ENCODE results near the gene RBBP8.

Gene RBBP8

GRCh38 chr18:22999212-22999611 is 66.1 kb downstream of the RBBP8 start:
- DNase-seq (ENCODE audit: low spot score), result no peak

GRCh38 chr18:22999647-23000046 is 66.5 kb downstream of the RBBP8 start:
- no peak for DNase-seq (ENCODE audit: low spot score)

- DNase-seq (ENCODE audit: low spot score), result no peak
Observed at GRCh38 chr18:23003289-23003688, 70.2 kb downstream of the RBBP8 start.

GRCh38 chr18:23012249-23012648 is 79.1 kb downstream of the RBBP8 start:
- DNase-seq (ENCODE audit: low spot score), result no peak

- DNase-seq (ENCODE audit: low spot score), result no peak
Observed at GRCh38 chr18:23020555-23021294, 87.6 kb downstream of the RBBP8 start.

GRCh38 chr18:23021623-23022022 is 88.5 kb downstream of the RBBP8 start:
- no peak for DNase-seq (ENCODE audit: low spot score)

- peak; percentile 59 for DNase-seq (ENCODE audit: low spot score)
Observed at GRCh38 chr18:23032030-23032582, 99.0 kb downstream of the RBBP8 start.

- DNase-seq (ENCODE audit: low spot score), result no peak
Observed at GRCh38 chr18:23033056-23033455, 99.9 kb downstream of the RBBP8 start.

GRCh38 chr18:23036660-23037201 is 103.6 kb downstream of the RBBP8 start:
- no peak for DNase-seq (ENCODE audit: low spot score)

- DNase-seq (ENCODE audit: low spot score), result no peak
Observed at GRCh38 chr18:23037646-23038045, 104.5 kb downstream of the RBBP8 start.

- DNase-seq (ENCODE audit: low spot score), result peak; percentile 50
Observed at GRCh38 chr18:23038712-23039111, 105.6 kb downstream of the RBBP8 start.

GRCh38 chr18:23042133-23042532 is 109.0 kb downstream of the RBBP8 start:
- DNase-seq (ENCODE audit: low spot score), result no peak

GRCh38 chr18:23043803-23044376 is 110.8 kb downstream of the RBBP8 start:
- DNase-seq (ENCODE audit: low spot score), result no peak

GRCh38 chr18:23049698-23050373 is 116.7 kb downstream of the RBBP8 start:
- no peak for DNase-seq (ENCODE audit: low spot score)

GRCh38 chr18:23053776-23054457 is 120.8 kb downstream of the RBBP8 start:
- DNase-seq (ENCODE audit: low spot score), result peak; percentile 24

- DNase-seq (ENCODE audit: low spot score), result no peak
Observed at GRCh38 chr18:23054553-23054952, 121.4 kb downstream of the RBBP8 start.

GRCh38 chr18:23056315-23056714 is 123.2 kb downstream of the RBBP8 start:
- no peak for DNase-seq (ENCODE audit: low spot score)

- no peak for DNase-seq (ENCODE audit: low spot score)
Observed at GRCh38 chr18:23057096-23057495, 124.0 kb downstream of the RBBP8 start.

- no peak for DNase-seq (ENCODE audit: low spot score)
Observed at GRCh38 chr18:23058746-23059415, 125.8 kb downstream of the RBBP8 start.

GRCh38 chr18:23059541-23060465 is 126.7 kb downstream of the RBBP8 start:
- DNase-seq (ENCODE audit: low spot score), result no peak

Data from kidney tubule cell (primary cell).